Measurements from ENCODE around the gene SNRPN.
"Not testable (repeated sequence)": the region's sequence is repeated elsewhere in the genome, so short reads cannot be mapped to it uniquely, and the experiment has no call there.

DNA sequence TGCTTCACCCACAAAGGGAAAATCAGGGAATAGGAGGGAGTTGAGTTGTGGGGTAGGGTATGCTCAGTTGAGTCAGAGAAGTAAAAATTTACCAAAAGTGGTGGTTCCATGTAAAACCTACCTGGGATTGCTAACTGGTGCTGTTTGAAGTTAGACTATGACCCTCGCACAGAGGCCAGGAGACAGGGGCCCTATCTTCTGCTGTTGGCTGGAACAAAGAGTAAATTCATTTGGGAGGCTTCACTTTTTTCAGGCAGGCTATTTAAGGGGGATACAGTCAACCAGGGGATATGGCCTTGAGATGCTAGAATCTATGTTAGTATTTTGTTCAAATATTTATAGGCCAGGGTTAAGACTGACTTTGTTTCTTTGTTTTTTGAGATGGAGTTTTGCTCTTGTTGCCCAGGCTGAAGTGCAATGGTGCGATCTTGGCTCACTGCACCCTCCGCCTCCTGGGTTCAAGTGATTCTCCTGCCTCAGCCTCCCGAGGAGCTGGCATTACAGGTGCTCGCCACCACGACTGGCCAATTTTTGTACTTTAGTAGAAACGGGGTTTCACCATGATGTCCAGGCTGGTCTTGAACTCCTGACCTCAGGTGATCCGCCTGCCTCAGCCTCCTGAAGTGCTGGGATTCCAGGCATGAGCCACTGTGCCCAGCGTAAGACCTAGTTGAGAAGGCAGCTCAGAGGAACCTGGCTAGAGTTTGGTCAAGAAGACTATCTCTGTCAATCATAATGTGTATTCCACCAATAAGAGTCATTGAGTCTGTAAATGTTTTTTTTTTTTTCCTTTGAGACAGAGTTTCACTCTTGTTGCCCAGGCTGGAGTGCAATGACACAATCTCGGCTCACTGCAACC, 22.7 kb upstream of the SNRPN start:
- TF ChIP-seq, protein P1, sequence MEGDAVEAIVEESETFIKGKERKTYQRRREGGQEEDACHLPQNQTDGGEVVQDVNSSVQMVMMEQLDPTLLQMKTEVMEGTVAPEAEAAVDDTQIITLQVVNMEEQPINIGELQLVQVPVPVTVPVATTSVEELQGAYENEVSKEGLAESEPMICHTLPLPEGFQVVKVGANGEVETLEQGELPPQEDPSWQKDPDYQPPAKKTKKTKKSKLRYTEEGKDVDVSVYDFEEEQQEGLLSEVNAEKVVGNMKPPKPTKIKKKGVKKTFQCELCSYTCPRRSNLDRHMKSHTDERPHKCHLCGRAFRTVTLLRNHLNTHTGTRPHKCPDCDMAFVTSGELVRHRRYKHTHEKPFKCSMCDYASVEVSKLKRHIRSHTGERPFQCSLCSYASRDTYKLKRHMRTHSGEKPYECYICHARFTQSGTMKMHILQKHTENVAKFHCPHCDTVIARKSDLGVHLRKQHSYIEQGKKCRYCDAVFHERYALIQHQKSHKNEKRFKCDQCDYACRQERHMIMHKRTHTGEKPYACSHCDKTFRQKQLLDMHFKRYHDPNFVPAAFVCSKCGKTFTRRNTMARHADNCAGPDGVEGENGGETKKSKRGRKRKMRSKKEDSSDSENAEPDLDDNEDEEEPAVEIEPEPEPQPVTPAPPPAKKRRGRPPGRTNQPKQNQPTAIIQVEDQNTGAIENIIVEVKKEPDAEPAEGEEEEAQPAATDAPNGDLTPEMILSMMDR (IDR thresholded peaks at IDR 0.05): not testable (repeated sequence)
- not testable (repeated sequence) for TF ChIP-seq POLR2AphosphoS5 (IDR thresholded peaks at IDR 0.05)

All from stomach (tissue), 4 donors.